ENCODE data around the gene IRX3.

The IRX3 gene

GRCh38 chr16:54286366-54287130 lies at the start of gene IRX3:
Gene IRX3 (minus strand): TSS chr16:54286787. CDS start chr16:54286050, 737 bp downstream.
- no peak for DNase-seq (ENCODE audit: low read depth in 2 of 2)

- DNase-seq (ENCODE audit: low read depth in 2 of 2) = no peak
These were observed 48.6 kb upstream of the IRX3 start for GRCh38 chr16:54335230-54335629.

- DNase-seq (ENCODE audit: low read depth in 2 of 2) = no peak
These were observed 47.6 kb upstream of the IRX3 start for GRCh38 chr16:54334208-54334607.

- no peak for DNase-seq (ENCODE audit: low read depth in 2 of 2)
These were observed 44.8 kb upstream of the IRX3 start for GRCh38 chr16:54331241-54332002.

GRCh38 chr16:54327609-54328008 lies 41.0 kb upstream of the IRX3 start:
- DNase-seq (ENCODE audit: low read depth in 2 of 2) = no peak

GRCh38 chr16:54326266-54326662 lies 39.7 kb upstream of the IRX3 start:
- no peak for DNase-seq (ENCODE audit: low read depth in 2 of 2)

GRCh38 chr16:54325616-54326265 lies 39.2 kb upstream of the IRX3 start:
- DNase-seq (ENCODE audit: low read depth in 2 of 2) = no peak

- no peak for DNase-seq (ENCODE audit: low read depth in 2 of 2)
These were observed 38.1 kb upstream of the IRX3 start for GRCh38 chr16:54324716-54325115.

GRCh38 chr16:54320697-54321340 lies 34.2 kb upstream of the IRX3 start:
- DNase-seq (ENCODE audit: low read depth in 2 of 2) = no peak

GRCh38 chr16:54318941-54319340 lies 32.4 kb upstream of the IRX3 start:
- no peak for DNase-seq (ENCODE audit: low read depth in 2 of 2)

GRCh38 chr16:54317101-54317611 lies 30.6 kb upstream of the IRX3 start:
- DNase-seq (ENCODE audit: low read depth in 2 of 2) = no peak

- no peak for DNase-seq (ENCODE audit: low read depth in 2 of 2)
These were observed 29.7 kb upstream of the IRX3 start for GRCh38 chr16:54316095-54316889.

GRCh38 chr16:54313789-54314188 lies 27.2 kb upstream of the IRX3 start:
- DNase-seq (ENCODE audit: low read depth in 2 of 2) = no peak

- no peak for DNase-seq (ENCODE audit: low read depth in 2 of 2)
These were observed 26.0 kb upstream of the IRX3 start for GRCh38 chr16:54312502-54312991.

- DNase-seq (ENCODE audit: low read depth in 2 of 2) = no peak
These were observed 22.8 kb upstream of the IRX3 start for GRCh38 chr16:54309341-54309740.

GRCh38 chr16:54305080-54305479 lies 18.5 kb upstream of the IRX3 start:
- DNase-seq (ENCODE audit: low read depth in 2 of 2) = no peak

- DNase-seq (ENCODE audit: low read depth in 2 of 2) = no peak
These were observed 17.0 kb upstream of the IRX3 start for GRCh38 chr16:54303613-54304012.

GRCh38 chr16:54297154-54297553 lies 10.6 kb upstream of the IRX3 start:
- DNase-seq (ENCODE audit: low read depth in 2 of 2) = no peak

GRCh38 chr16:54296543-54296942 lies 10.0 kb upstream of the IRX3 start:
- no peak for DNase-seq (ENCODE audit: low read depth in 2 of 2)

GRCh38 chr16:54291656-54292487 lies 5.3 kb upstream of the IRX3 start:
- no peak for DNase-seq (ENCODE audit: low read depth in 2 of 2)
